Transverse colon (tissue), 4 donors: ENCODE results near the gene EIF4E1B.

Source experiments
- CTCF ChIP-seq, 5 experiments: fragments of 200-600 bp in 3 of 5; fragments of 450-650 bp in 2 of 5; sonication (generic) in 3 of 5; IDR thresholded peaks; 1 replicate in 2 of 5; 2 replicates in 3 of 5; pipeline ENCODE4 v1.5.1; 2016 to 2017; ENCODE audit warnings: antibody characterized with exemption in 5 of 5, inconsistent platforms in 3 of 5, mild to moderate bottlenecking in 2 of 5, moderate library complexity in 1 of 5
- POLR2AphosphoS5 ChIP-seq, 3 donors: sonication (generic); formaldehyde crosslinking; IDR thresholded peaks; one replicate each; pipeline ENCODE4 v1.6.1; 2016; ENCODE audit warnings: antibody characterized with exemption in 3 of 3

- TF ChIP-seq CTCF (IDR thresholded peaks at IDR 0.05) (no peak), POLR2AphosphoS5 (IDR thresholded peaks at IDR 0.05) (no peak)
These were observed 13.8 kb downstream of the EIF4E1B start for GRCh38 chr5:176644294-176644693.
